Erythroblast (primary cell): ENCODE results near the gene LHX5.
A peak's percentile ranks its signal among the peaks of the same experiment; 100 is the strongest.

Experiments
- DNase-seq, 2 experiments: peaks; one replicate each; lab custom pipeline; 2025; lab: John Stamatoyannopoulos, UW
- GATA1 ChIP-seq: IDR thresholded peaks from 2 replicates; pipeline ENCODE4 v1.6.1; 2011; ENCODE audit warnings: low read depth, mild to moderate bottlenecking, control low read depth, low read length, moderate library complexity
- POLR2A ChIP-seq: IDR thresholded peaks from 2 replicates; pipeline ENCODE4 v1.6.1; 2011; ENCODE audit warnings: mild to moderate bottlenecking, low read length

The LHX5 gene

DNA sequence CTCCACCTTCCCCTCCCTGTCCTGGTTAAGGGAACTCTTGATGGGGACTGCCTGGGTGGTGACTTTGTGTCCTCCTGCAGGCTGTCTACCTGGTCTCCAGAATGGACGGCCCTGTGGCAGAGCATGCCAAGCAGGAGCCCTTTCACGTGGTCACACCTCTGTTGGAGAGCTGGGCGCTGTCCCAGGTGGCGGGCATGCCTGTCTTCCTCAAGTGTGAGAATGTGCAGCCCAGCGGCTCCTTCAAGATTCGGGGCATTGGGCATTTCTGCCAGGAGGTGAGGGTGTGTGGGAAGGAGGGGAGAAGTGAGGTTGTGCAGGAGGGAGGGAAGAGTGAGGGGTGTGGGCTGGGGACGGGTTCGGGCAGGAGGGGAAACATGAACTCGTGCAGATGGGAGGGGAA, 43.8 kb downstream of the LHX5 start:
- DNase-seq, result no peak
- TF ChIP-seq GATA1, result no peak
- TF ChIP-seq POLR2A, result no peak

DNA sequence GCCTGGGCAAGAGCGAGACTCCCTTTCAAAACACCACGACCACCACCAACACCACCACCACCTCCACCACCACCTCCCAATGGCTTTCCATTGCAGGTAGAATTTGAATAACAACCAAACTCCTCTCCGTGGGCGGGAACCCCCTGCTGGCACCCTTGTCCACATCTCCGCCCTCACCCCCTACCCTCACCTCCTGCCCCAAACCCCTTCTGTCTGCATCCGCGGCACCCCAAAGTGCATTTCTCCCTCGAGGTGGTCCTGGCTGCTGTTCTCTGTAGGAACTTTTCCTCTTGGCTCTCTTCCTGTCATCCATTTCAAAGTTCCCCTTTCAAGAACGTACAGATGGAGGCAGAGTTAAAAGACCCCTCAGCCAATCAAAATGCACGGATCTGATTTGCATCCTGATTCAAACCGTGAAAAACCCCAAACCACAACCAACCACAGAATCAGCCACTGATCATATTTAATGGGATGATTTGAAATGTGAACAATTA, 45.7 kb downstream of the LHX5 start:
- DNase-seq, result no peak

DNA sequence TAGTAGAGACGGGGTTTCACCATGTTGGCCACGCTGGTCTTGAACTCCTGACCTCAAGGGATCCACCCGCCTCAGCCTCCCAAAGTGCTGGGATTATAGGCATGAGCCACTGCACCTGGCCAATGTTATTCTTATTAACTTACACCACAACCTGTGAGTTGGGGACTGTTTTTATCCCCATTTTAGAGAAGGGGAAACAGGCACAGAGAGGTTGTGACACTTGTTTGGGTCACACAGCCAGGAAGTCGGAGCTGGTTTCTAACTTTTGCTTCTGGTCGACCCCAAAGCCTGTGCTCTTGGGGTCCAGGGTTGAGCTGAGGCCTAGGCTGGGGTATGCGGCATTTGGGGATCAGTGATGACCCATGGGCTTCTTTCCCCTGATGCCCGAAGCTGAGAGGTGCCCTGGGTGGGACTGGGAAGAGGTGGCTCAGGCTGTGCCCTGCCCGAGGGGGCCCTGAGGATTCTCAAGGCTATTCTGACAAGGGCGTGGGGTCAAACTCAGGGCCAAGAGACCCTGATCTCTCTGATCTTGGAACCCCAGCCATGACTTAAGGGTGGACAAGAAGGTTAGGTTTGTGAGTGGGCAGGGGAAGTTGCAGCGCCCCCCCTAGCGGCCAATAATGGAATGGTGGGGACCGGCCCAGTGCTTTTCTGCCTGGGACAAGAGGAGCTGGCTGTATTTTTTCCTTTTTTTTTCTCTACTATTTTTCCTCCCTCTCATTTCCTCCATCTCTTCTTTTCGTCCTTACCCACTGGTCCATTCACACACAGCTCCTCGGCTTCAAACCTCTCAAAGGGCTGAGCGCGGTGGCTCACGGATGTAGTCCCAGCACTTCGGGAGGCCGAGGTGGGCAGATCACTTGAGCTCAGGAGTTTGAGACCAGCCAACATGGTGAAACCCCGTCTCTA, 46.5 kb downstream of the LHX5 start:
- peak; percentile 77 to 84 for DNase-seq
- TF ChIP-seq GATA1 (no peak), POLR2A (no peak)

More for the DNA sequence above, 45.7 kb downstream of the LHX5 start:
- TF ChIP-seq GATA1 (no peak), POLR2A (no peak)

DNA sequence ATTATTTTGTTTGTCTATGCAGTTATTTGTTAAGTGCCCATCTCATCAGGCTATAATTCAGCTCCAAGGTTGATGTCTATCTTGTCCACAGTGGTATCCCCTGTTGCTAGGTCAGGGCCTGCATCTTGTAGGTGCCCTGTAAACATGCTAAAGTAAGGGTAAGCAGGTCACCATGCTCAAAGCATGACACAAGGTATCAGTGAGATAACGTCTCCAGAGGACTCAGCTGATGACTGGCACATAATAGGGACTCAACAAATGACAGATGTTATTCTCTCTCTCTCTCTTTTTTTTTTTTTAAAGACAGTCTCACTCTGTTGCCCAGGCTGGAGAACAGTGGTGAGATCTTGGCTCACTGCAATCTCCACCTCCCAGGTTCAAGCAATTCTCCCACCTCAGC, 47.2 kb downstream of the LHX5 start:
- peak; percentile 45 to 78 for DNase-seq
- TF ChIP-seq POLR2A (no peak), GATA1 (no peak)

DNA sequence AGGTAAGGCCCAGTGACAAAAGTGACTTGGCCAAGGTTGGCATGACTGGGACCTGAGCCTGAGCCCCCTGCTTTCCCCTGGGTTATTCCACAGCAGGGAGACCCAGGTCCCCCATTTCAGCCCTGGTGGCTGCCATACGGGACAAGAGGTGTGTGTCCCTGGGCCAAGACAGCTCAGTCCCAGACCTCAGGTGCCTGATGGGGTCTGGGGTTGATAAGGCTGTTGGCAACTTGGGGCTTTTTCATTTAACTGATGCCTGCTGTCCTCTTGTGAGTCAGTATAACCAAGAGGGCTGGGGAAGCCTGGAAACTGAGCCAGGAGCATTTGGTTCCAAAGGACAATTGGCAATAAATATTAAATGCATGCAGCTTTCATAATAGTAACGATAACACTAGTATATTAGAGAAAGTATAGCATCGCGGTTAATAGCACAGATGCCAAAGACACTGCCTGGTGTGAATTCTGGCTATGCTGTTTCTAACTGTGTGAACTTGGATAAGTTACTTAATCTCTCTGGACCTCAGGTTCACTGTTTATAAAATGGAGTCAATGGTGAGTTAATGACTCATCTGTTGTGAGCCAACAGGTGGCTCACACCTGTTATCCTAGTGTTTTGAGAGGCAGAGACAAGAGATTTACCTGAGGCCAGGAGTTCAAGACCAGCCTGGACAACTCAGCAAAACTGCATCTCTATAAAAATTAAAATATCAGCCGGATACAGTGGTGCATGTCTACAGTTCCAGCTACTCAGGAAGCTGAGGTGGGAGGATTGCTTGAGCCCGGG, 48.6 kb downstream of the LHX5 start:
- DNase-seq, result peak; percentile 64 to 68
- no peak for TF ChIP-seq GATA1
- TF ChIP-seq POLR2A, result no peak

DNA sequence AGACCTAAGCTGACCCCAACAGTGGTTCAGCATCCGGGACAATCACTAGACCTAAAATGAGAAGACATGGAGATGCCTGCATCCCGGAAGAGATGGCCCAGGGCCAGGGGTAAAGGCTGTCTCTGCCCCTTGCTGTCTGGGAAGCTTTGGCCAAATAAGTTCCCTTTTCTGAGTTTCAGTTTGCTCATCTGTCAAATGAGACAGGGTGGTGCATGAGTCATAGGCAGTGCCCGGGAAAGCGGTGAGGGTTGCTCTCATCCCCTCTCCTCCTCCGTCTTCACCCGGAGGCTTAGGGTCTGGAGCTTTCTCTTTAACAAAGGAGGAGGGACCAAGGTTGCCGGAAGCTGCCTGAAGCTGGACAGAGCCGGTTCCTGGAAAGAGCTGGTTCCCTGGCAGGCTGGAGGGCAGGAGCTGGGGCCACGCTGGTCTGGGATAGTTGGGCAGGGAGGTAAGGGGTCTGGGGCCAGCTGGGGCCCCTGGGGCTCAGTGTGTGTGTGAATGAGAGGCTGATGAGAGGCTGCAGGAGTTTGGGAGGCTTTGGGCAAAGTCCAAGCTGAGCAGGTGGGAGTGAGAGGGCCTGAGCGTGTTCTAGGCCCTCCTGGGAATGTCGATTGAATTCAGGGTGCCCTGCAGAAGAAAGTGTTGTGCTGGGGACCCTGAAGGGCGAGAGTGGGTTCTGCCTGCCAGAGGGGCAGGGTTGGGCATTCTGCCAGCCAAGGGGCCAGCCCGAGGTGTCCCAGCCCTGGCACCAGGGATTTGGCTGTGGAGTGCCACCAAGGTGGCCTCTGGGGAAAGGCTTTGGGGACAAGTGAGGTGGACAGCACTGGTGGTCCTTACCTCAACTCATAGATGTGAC, 49.4 kb downstream of the LHX5 start, which contains the start of gene SDSL:
Gene SDSL (plus strand): TSS at position 351 of the 856 bp plus-strand sequence. CDS start 5,603 bp downstream, outside the sequence.
- DNase-seq, result peak; percentile 85 to 88
- TF ChIP-seq GATA1 (no peak), POLR2A (peak; percentile 88)

DNA sequence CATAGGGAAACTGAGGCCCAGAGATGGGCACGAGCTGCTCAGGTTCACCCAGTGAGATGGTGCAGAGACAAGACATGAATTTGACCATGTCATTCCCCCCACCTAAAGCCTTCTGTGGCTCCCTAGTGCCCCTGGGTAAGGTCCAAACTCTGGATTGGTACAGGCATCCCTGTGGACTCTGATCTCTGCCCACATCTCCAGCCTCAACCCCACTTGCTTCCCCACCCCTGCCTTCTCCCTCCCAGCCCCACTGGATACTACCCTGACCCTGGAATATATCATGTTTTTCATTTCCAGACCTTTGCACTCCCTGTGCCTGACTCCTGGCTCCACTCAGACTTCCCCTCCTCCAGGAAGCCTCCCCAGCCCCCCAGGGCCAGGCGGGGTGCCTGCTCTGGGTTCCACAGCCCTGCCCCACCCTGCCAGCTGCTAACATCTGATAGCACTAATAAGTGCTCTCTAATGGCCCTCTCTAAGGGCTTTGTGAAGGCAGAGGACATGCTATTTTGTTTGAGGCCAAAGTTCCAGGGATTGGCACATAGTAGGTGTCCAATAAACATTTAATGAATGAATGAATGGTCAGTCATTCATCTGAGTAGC, 50.6 kb downstream of the LHX5 start:
- DNase-seq, result peak; percentile 91 to 94
- peak; percentile 45 for TF ChIP-seq GATA1
- TF ChIP-seq POLR2A, result no peak

DNA sequence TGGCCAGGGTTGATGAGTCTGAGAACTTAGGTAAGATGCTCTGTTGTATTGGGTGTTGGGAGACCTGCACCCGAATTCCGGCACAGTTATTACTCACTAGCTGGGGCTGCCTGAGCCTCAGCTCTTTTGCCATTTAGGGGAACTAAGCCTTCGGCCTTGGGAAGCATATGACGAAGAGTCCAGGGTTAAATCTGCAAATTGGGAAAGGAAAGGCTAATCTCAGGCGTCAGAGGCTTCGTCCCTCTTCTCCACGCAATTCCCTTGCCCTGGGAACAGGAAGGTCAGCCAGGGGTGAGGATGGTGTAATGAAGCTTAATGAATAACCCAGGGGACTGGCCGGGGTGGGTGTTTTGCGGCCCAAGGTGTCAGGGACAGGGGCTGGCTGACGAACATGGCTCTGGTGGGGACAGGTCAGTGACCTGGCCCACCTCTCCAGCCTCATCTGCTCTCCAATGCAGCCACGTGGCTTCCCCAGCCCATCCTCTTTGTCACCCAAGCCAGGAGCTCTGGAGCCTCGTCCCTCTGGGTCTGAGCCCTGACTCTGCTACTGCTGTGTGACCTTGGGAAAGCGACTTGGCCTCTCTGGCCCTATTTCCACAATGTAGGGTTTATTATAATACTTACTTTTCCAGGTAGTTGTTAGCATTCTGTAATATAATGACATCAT, 53.3 kb downstream of the LHX5 start:
- DNase-seq, result no peak
- no peak for TF ChIP-seq GATA1
- TF ChIP-seq POLR2A, result no peak

DNA sequence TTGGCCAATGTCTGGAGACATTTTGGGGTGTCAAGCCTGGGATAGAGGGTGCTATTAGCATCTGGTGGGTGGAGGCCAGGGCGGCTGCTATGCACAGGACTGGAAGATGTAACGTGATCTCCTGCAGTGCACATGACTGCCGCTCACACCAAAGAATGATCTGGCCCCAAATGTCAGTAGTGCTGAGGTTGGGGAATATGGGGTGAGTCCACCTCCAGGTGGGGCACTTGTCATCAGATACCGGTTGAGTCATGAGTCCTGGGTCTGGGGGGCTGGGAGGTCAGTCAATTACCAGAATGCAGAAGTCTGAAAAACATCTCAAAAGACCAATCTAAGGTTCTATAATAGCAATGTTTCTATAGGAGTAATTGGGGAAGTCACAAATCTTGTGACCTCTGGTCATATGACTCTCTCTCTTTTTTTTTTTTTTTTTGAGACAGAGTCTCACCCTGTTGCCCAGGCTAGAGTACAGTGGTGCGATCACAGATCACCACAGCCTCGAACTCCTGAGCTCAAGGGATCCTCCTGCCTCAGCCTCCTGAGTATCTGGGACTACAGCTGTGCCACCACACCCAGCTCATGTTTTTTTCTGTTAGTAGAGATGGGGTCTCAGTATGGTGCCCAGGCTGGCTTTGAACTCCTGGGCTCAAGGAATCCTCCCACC, 55.4 kb downstream of the LHX5 start:
- DNase-seq, result peak; percentile 47 to 56
- no peak for TF ChIP-seq GATA1
- TF ChIP-seq POLR2A, result no peak

DNA sequence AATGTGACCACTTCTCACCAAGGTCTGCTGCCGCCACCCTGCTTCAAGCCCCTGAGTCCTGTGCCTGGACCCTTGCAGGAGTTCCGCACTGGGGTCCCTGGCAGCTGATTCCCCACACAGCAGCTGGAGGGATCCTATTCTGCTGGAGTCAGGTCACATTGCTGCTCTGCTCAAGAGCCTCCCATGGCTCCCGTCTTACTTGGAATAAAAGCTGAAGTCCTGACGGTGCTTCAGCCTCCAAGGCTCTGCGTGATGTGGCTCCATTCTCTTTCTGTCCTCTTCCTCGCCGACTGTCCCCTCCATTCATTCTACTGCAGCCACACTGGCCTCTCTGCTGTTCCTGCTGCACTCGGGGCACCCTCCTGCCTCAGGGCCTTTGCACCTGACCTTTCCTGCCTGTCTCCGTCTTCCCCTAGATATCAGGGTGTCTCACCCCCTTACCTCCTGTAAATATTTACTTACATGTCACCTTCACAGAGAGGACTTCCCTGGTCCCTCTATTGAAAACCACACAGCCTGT, 57.1 kb downstream of the LHX5 start:
- no peak for DNase-seq
- TF ChIP-seq GATA1 (no peak), POLR2A (no peak)

DNA sequence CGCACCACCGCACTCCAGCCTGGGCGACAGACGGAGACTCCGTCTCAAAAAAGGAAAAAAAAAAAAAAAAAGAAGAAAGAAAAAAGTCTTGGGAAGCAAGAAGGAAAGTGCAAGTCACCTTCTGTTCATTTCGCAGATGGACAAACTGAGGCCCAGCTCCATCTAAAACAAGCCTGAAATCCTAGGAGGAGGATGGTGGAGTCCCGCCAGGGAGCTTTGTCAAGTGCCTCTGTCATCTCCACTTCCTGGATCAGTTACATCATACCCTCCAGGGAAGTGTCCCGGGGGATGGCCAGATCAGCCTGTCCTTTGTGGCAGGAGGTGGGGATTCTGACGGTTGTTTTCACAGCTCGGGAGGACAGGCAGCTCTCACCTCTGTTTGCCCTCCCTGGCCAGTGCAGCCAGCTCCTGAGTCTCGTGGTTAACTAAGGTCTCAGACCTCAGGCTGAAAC, 58.2 kb downstream of the LHX5 start:
- TF ChIP-seq GATA1 (no peak), POLR2A (no peak)
- DNase-seq, result no peak
